ENCODE data around the gene TPD52L1.

DNA sequence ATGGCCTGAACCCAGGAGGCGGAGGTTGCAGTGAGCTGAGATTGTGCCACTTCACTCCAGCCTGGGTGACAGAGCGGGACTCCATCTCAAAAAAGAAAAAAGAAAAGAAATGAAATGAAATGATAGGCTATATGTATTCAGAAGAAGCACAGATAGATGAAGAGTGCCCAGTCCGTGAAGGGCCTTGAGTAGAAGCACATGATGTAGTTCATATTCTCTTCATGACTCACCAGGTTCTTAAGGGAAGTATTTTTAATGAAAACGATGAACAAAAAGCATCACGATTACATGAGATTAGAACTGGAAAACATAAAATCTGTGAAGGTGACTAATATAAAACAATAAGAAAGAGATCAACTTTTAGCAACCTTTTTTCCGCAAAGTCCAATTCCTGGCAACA is 29.8 kb downstream of the TPD52L1 start:
- TF ChIP-seq POLR2A (IDR thresholded peaks at IDR 0.05): no peak
- TF ChIP-seq, protein P1, sequence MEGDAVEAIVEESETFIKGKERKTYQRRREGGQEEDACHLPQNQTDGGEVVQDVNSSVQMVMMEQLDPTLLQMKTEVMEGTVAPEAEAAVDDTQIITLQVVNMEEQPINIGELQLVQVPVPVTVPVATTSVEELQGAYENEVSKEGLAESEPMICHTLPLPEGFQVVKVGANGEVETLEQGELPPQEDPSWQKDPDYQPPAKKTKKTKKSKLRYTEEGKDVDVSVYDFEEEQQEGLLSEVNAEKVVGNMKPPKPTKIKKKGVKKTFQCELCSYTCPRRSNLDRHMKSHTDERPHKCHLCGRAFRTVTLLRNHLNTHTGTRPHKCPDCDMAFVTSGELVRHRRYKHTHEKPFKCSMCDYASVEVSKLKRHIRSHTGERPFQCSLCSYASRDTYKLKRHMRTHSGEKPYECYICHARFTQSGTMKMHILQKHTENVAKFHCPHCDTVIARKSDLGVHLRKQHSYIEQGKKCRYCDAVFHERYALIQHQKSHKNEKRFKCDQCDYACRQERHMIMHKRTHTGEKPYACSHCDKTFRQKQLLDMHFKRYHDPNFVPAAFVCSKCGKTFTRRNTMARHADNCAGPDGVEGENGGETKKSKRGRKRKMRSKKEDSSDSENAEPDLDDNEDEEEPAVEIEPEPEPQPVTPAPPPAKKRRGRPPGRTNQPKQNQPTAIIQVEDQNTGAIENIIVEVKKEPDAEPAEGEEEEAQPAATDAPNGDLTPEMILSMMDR (IDR thresholded peaks at IDR 0.05): no peak

Measured in testis (tissue), 2 donors.